Spleen (tissue), 11 donors: ENCODE measurements around the gene SNAP47. TPM values are rescaled to one million over a fixed set of nuclear protein-coding genes. Genes with fewer than 3 reads are reported as not detected.

Experiments
- DNase-seq: peaks from one replicate; pipeline ENCODE4 v3.0.0-alpha.2; 2020
- H3K27ac ChIP-seq, 8 donors: fragments of 200-600 bp; sonication (generic) in 7 of 8; 1 replicate in 4 of 8; 2 replicates in 4 of 8; pipeline versions ENCODE4 v1.5.0 to v1.8.0; 2016 to 2021; ENCODE audit warnings: inconsistent platforms in 4 of 8, mild to moderate bottlenecking in 4 of 8, moderate library complexity in 1 of 8
- H3K27me3 ChIP-seq, 7 donors: fragments of 200-600 bp; sonication (generic) in 6 of 7; replicated peaks in 1 of 7; 1 replicate in 4 of 7; 2 replicates in 3 of 7; pipeline versions ENCODE4 v1.5.0 to v1.8.0; 2016 to 2021; ENCODE audit warnings: inconsistent platforms in 3 of 7, mild to moderate bottlenecking in 1 of 7
- H3K36me3 ChIP-seq, 6 donors: fragments of 200-600 bp; sonication (generic) in 5 of 6; 1 replicate in 4 of 6; 2 replicates in 2 of 6; pipeline versions ENCODE4 v1.5.0 to v1.8.0; 2016 to 2021; ENCODE audit warnings: inconsistent platforms in 2 of 6
- H3K4me1 ChIP-seq, 6 donors: fragments of 200-600 bp; sonication (generic) in 5 of 6; 1 replicate in 3 of 6; 2 replicates in 3 of 6; pipeline versions ENCODE4 v1.5.0 to v1.8.0; 2016 to 2021; ENCODE audit warnings: inconsistent platforms in 3 of 6
- H3K4me3 ChIP-seq, 8 donors: fragments of 200-600 bp; sonication (generic) in 7 of 8; 1 replicate in 4 of 8; 2 replicates in 4 of 8; pipeline versions ENCODE4 v1.5.0 to v1.8.0; 2016 to 2021; ENCODE audit warnings: inconsistent platforms in 4 of 8, mild to moderate bottlenecking in 4 of 8, moderate library complexity in 2 of 8
- H3K9me3 ChIP-seq, 8 donors: fragments of 200-600 bp; sonication (generic) in 7 of 8; 1 replicate in 4 of 8; 2 replicates in 4 of 8; pipeline versions ENCODE4 v1.5.0 to v1.8.0; 2016 to 2021; ENCODE audit warnings: inconsistent platforms in 4 of 8
- POLR2A ChIP-seq, 3 donors: fragments of 450-650 bp; IDR thresholded peaks; one replicate each; pipeline ENCODE4 v1.5.1; 2017; ENCODE audit warnings: antibody characterized with exemption in 3 of 3, mild to moderate bottlenecking in 1 of 3
- POLR2AphosphoS5 ChIP-seq, 3 donors: sonication (generic); formaldehyde crosslinking; IDR thresholded peaks; one replicate each; pipeline ENCODE4 v1.5.1; 2017; ENCODE audit warnings: antibody characterized with exemption in 3 of 3
- WGBS, 5 donors: extraction: QIAGEN DNeasy Blood & Tissue Kit in 3 of 5; methylation state at CpG; one replicate each; pipeline versions ENCODE4 v1.1.5 to v1.1.7; 2013 to 2018; 5-methylcytosine and 5-hydroxymethylcytosine counted together
- intact Hi-C: fragments of 100-400 bp; cut with DNase I; formaldehyde crosslinking; loops from one replicate; pipeline ENCODE4 v1.15.0; 2023; ENCODE audit warnings: low total_unique reads
- polyA plus RNA-seq, 3 donors: library from polyadenylated mRNA; stranded (reverse); fragments of 200-250 nt; gene quantifications; one replicate each; pipeline ENCODE4 v1.2.1, GENCODE V29; 2013
- total RNA-seq, 7 donors: library from RNA; depleted of rRNA in 3 of 7; stranded (reverse); fragments of >200 nt in 3 of 7; fragmentation: NEBNext Ultra II Directional in 4 of 7; extraction: Animal tissue kit (Norgen Biotek cat#: 25700) in 4 of 7; gene quantifications; one replicate each; pipeline versions ENCODE4 v1.1.0 to v1.2.1, GENCODE V29; 2016 to 2021
- TF ChIP-seq, protein P1 (sequence below), 11 experiments: fragments of 200-600 bp in 7 of 11; fragments of 450-650 bp in 4 of 11; sonication (generic) in 4 of 11; IDR thresholded peaks in 8 of 11; conservative IDR thresholded peaks in 3 of 11; 1 replicate in 7 of 11; 2 replicates in 4 of 11; pipeline versions ENCODE4 v1.4.0 to v1.8.0; 2016 to 2021; ENCODE audit warnings: antibody characterized with exemption in 11 of 11, inconsistent platforms in 4 of 11, mild to moderate bottlenecking in 1 of 11
- donor health status: healthy with polysubstance abuse.
- donor health status: DM: no; HTN: no; CAD: no; lungs with moderate emphysema.
- donor health status: DM: no; HTN: no; CAD: no.
- donor health status: Bipolar disorder and iron deficiency.
- donor health status: healthy.
- donor health status: DM: no; HTN: no; CAD: no.
- donor health status: DM: yes; HTN: yes; CAD: no.

The SNAP47 gene
- total and polyA plus RNA-seq, 10 donors, result 10.0 to 42.7 (median 22.1) TPM

DNA sequence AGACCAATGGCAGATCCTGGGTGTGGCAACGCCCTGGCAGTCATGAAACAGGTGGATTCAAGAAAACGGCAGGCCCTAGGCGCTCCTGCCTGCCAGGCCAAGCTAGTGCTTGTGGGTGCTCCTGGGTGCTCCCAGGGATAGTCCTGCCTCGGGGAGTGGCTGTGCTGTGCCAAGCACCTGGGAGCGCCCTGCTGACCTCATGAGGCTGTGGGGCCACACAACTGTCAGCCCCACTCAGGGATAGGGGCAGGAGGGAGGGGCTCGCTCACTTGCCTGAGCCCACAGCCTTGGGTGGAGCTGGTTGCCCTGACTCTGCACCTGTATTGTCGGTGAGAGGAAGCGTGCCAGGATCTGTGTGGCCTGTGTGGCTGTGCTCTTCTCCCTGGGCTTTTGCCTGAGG is 9.4 kb downstream of the SNAP47 start:
- intact Hi-C loops, result no loop called here
- H3K9me3 ChIP-seq, result no peaks in the 10 kb centered on the region
- no peak for TF ChIP-seq POLR2A (IDR thresholded peaks at IDR 0.05)
- 71 to 80% (median 73%) methylated on average over 6 to 8 of the region's 8 CpGs for WGBS, 5 donors
- H3K36me3 ChIP-seq, result peaks cover 0 to 51% (median 14%) of the 10 kb centered on the region in 6 donors
- DNase-seq, result no peak
- peaks cover 0 to 45% (median 9%) of the 10 kb centered on the region in 6 donors for H3K4me1 ChIP-seq
- no peak overlapping the region for H3K27ac ChIP-seq
- no peak overlapping the region for H3K4me3 ChIP-seq
- H3K27me3 ChIP-seq, result no peaks in the 10 kb centered on the region

DNA sequence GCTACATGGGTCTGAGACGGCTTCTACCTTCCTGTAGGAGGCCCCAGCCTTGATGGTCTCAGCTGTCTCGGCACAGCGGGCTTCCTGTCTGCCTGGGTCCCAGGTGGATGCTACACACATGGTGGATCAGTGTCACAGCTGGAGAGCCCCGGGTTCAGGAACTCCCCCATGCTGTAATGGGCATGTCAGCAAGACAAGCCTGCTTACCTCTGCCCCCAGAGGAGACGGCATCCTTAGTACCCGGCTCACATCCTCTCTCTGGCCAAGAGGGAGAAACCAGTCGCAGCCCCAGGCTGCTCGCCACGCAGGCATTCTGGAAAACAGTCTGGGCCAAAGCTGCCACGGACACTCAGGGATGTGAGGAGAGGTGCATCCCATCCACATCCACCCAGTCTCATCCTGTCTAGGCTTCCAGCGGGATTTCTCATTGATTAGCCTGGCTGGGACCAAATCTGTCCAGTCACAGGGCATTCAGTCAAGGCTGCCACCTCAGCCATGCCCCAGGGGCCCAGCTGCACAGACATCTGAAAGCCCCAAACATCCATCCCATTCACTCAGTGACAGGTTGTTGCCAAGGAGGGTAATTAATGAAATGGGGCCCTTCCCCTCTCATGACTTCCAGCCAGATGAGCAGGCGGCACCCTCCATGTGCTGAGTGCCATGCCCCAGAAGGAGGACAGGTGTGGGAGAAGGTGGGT is 10.5 kb downstream of the SNAP47 start:
- Histone ChIP-seq H3K36me3 (peaks cover 0 to 61% (median 19%) of the 10 kb centered on the region in 6 donors), H3K27ac (no peak overlapping the region), H3K27me3 (no peaks in the 10 kb centered on the region), H3K4me3 (no peak overlapping the region), H3K4me1 (peaks cover 0 to 46% (median 8%) of the 10 kb centered on the region in 6 donors), H3K9me3 (no peaks in the 10 kb centered on the region)
- intact Hi-C loops, result no loop called here
- TF ChIP-seq, protein P1, sequence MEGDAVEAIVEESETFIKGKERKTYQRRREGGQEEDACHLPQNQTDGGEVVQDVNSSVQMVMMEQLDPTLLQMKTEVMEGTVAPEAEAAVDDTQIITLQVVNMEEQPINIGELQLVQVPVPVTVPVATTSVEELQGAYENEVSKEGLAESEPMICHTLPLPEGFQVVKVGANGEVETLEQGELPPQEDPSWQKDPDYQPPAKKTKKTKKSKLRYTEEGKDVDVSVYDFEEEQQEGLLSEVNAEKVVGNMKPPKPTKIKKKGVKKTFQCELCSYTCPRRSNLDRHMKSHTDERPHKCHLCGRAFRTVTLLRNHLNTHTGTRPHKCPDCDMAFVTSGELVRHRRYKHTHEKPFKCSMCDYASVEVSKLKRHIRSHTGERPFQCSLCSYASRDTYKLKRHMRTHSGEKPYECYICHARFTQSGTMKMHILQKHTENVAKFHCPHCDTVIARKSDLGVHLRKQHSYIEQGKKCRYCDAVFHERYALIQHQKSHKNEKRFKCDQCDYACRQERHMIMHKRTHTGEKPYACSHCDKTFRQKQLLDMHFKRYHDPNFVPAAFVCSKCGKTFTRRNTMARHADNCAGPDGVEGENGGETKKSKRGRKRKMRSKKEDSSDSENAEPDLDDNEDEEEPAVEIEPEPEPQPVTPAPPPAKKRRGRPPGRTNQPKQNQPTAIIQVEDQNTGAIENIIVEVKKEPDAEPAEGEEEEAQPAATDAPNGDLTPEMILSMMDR (IDR thresholded peaks at IDR 0.05 in 8 of 11, conservative IDR thresholded peaks at IDR 0.05 in 3 of 11), result no peak
- no peak for TF ChIP-seq POLR2AphosphoS5 (IDR thresholded peaks at IDR 0.05)
- no peak for TF ChIP-seq POLR2A (IDR thresholded peaks at IDR 0.05)
- 84 to 88% (median 86%) methylated on average over 9 to 12 of the region's 12 CpGs for WGBS, 5 donors
- no peak for DNase-seq

DNA sequence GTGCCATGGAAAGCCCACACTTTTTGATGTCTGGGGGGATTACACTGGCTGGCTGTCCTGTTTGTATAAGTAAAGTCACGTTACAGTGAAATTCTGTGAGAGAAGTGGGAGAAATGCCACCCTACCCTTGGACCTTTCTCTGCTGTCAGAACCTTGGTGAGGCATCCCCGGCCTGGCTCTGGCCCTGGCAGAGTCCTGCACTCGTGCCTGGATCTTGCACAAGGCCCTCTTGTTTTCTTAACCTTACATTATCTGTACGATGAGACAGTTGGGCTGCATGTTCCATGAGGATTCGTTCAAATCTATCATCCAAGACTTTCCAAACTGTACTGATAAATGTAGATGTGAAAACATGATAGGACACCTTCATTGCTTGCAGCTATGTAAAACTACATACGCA is 11.4 kb downstream of the SNAP47 start:
- Histone ChIP-seq H3K27me3 (no peaks in the 10 kb centered on the region), H3K9me3 (no peaks in the 10 kb centered on the region), H3K4me1 (peaks cover 0 to 45% (median 8%) of the 10 kb centered on the region in 6 donors), H3K27ac (no peak overlapping the region), H3K4me3 (no peak overlapping the region), H3K36me3 (peaks cover 0 to 71% (median 27%) of the 10 kb centered on the region in 6 donors)
- no peak for DNase-seq
- intact Hi-C loops, result no loop called here
- 92 to 94% (median 93%) methylated on average over 6 of the region's 6 CpGs for WGBS, 5 donors
- TF ChIP-seq POLR2A (IDR thresholded peaks at IDR 0.05) (no peak), POLR2AphosphoS5 (IDR thresholded peaks at IDR 0.05) (no peak)
- TF ChIP-seq, protein P1 (IDR thresholded peaks at IDR 0.05 in 8 of 11, conservative IDR thresholded peaks at IDR 0.05 in 3 of 11), result no peak

DNA sequence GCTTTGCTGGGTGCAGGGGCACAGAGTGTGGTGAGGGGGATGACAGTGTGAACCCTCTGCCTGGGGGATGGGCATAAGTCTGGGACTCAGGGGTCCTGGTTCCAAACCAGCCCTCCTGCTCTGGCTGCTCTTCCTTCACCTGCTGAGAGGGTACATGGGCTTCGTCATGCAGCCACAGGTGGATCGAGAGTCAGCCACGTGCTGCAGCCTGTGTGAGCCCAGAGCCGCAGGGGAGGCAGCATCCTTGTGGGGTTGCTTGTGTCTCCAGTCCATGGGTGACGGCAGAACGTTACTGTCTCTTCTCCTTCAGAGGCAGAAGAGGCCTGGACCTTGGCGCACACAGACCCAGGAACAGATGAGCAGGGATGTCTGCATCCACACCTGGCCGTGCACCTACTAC is 12.1 kb downstream of the SNAP47 start:
- intact Hi-C loops, result no loop called here
- H3K4me3 ChIP-seq, result no peak overlapping the region
- H3K36me3 ChIP-seq, result peaks cover 0 to 78% (median 27%) of the 10 kb centered on the region in 6 donors
- H3K9me3 ChIP-seq, result no peaks in the 10 kb centered on the region
- H3K4me1 ChIP-seq, result peaks cover 0 to 45% (median 8%) of the 10 kb centered on the region in 6 donors
- no peak for DNase-seq
- H3K27ac ChIP-seq, result no peak overlapping the region
- WGBS, 5 donors, result 82 to 92% (median 86%) methylated on average over 7 to 8 of the region's 8 CpGs
- TF ChIP-seq POLR2AphosphoS5 (IDR thresholded peaks at IDR 0.05) (no peak), POLR2A (IDR thresholded peaks at IDR 0.05) (no peak)
- TF ChIP-seq, protein P1 (IDR thresholded peaks at IDR 0.05 in 8 of 11, conservative IDR thresholded peaks at IDR 0.05 in 3 of 11), result no peak
- no peaks in the 10 kb centered on the region for H3K27me3 ChIP-seq
